Mucosa of stomach (tissue), 1 donor: ENCODE results near the gene POU6F2.

Experiments used
- H3K27me3 ChIP-seq: one replicate; pipeline ENCODE4 v1.7.0; 2013; ENCODE audit warnings: mild to moderate bottlenecking, low read length; ENCODE audit not compliant: control insufficient read depth, insufficient read depth
- H3K36me3 ChIP-seq: one replicate; pipeline ENCODE4 v1.7.0; 2013; ENCODE audit warnings: low read length; ENCODE audit not compliant: control insufficient read depth, insufficient read depth
- H3K4me1 ChIP-seq: one replicate; pipeline ENCODE4 v1.7.0; 2013; ENCODE audit warnings: mild to moderate bottlenecking, low read length; ENCODE audit not compliant: control insufficient read depth, insufficient read depth
- H3K4me3 ChIP-seq: one replicate; pipeline ENCODE4 v1.7.0; 2013; ENCODE audit warnings: low read length
- H3K9ac ChIP-seq: one replicate; pipeline ENCODE4 v1.7.0; 2013; ENCODE audit warnings: mild to moderate bottlenecking, low read length, moderate library complexity
- H3K9me3 ChIP-seq: one replicate; pipeline ENCODE4 v1.7.0; 2013; ENCODE audit warnings: mild to moderate bottlenecking, low read length, moderate library complexity; ENCODE audit not compliant: control insufficient read depth
- donor health status: Pancreatic carcinoma.

Gene POU6F2

DNA sequence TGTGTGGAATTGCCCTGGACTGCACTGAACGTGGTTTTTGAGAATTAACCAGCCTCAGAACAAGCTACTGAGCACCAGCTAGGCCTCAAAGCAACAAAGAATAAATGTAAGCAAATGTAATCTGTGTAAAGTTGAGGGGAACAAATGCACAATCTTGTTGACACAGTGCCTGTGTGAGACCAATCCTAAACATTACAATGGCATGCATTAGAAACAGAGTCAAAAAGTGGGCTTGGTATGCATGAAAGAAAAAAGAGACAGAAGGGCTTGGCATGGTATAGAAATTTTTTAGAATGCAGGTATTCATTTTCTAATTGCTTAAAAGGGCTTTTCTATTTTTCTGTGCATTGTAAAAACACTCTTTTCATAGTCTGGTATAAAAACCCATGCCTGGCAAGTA, 224.3 kb downstream of the POU6F2 start:
- H3K9me3 ChIP-seq: no peaks in the 10 kb centered on the region
- no peak overlapping the region for H3K9ac ChIP-seq
- H3K27me3 ChIP-seq: no peaks in the 10 kb centered on the region
- H3K4me1 ChIP-seq: no peaks in the 10 kb centered on the region
- no peak overlapping the region for H3K4me3 ChIP-seq
- H3K36me3 ChIP-seq: no peaks in the 10 kb centered on the region

GRCh38 chr7:39210362-39210761, 232.7 kb downstream of the POU6F2 start:
- H3K4me1 ChIP-seq: no peaks in the 10 kb centered on the region

DNA sequence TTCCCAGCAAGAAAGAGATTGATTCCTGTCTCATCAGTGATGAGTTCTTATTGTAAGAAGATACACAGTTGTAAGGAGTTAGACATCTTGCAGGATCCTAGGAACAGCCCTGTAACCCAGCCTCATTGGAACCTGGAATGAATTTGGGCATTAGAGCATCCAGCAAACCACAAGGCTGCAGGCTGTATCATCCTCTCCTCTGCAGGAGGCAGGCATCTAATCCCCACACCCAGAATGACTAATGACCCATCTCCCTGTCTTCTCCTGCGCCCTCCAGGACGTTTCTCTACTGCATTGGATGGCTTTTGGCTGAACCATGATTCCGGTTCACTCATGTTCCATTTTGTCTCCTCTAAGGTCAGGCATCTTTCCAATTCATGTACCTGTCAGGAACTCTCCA, 233.9 kb downstream of the POU6F2 start:
- no peak overlapping the region for H3K4me3 ChIP-seq
- H3K36me3 ChIP-seq: no peaks in the 10 kb centered on the region
- H3K9me3 ChIP-seq: no peaks in the 10 kb centered on the region
- no peaks in the 10 kb centered on the region for H3K27me3 ChIP-seq
- H3K9ac ChIP-seq: no peak overlapping the region
- no peaks in the 10 kb centered on the region for H3K4me1 ChIP-seq

More at GRCh38 chr7:39210362-39210761, 232.7 kb downstream of the POU6F2 start:
- Histone ChIP-seq H3K27me3 (no peaks in the 10 kb centered on the region), H3K9me3 (no peaks in the 10 kb centered on the region), H3K36me3 (no peaks in the 10 kb centered on the region), H3K4me3 (no peak overlapping the region), H3K9ac (no peak overlapping the region)

- H3K4me3 ChIP-seq: no peak overlapping the region
- H3K4me1 ChIP-seq: no peaks in the 10 kb centered on the region
- H3K36me3 ChIP-seq: no peaks in the 10 kb centered on the region
- no peaks in the 10 kb centered on the region for H3K9me3 ChIP-seq
- H3K9ac ChIP-seq: no peak overlapping the region
- no peaks in the 10 kb centered on the region for H3K27me3 ChIP-seq
Observed at GRCh38 chr7:39212876-39213275, 235.2 kb downstream of the POU6F2 start.

DNA sequence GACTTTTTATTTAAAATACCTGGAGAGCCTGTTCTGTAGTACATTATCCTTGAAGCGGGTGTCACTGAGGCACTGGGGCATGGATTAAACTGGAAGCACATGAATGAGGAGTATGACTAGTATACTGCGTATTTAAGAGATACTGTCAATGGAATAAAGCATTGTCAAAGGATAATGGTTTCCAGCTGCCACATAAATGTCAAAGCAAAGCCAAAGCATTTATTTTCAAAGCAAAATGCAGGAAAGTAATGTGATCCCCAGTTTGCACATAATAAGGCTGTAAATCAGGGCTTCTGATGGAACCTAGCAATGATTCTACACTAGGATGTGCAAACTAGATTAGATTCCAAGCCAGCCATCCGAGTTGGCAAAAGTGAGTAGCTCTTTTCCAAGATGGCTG, 240.1 kb downstream of the POU6F2 start:
- Histone ChIP-seq H3K27me3 (no peaks in the 10 kb centered on the region), H3K36me3 (no peaks in the 10 kb centered on the region), H3K9ac (no peak overlapping the region), H3K4me3 (no peak overlapping the region), H3K9me3 (no peaks in the 10 kb centered on the region), H3K4me1 (no peaks in the 10 kb centered on the region)

- no peaks in the 10 kb centered on the region for H3K4me1 ChIP-seq
- H3K9me3 ChIP-seq: no peaks in the 10 kb centered on the region
- H3K4me3 ChIP-seq: no peak overlapping the region
- no peaks in the 10 kb centered on the region for H3K27me3 ChIP-seq
- no peak overlapping the region for H3K9ac ChIP-seq
- no peaks in the 10 kb centered on the region for H3K36me3 ChIP-seq
Observed at GRCh38 chr7:39219869-39220268, 242.2 kb downstream of the POU6F2 start.

DNA sequence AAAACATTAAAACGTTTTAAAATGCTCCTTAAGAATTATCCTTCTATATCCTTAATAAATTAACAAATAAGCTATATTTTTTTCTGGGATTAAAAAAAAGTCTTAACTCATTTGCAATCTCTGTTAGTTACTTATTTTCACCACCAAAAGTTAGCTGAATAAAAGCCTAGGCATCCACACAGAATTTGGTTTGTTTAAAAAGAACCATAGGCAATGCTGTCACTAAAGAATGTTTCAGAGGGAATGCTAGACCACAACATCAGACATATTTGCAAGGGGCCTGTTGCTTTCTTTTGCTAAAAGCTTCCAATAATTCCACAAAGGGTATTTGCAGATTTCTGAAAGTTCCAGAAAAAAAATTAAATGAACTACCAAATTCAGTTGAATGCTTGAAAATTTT, 244.2 kb downstream of the POU6F2 start:
- Histone ChIP-seq H3K4me1 (no peaks in the 10 kb centered on the region), H3K9ac (no peak overlapping the region), H3K4me3 (no peak overlapping the region), H3K36me3 (no peaks in the 10 kb centered on the region), H3K27me3 (no peaks in the 10 kb centered on the region), H3K9me3 (no peaks in the 10 kb centered on the region)

DNA sequence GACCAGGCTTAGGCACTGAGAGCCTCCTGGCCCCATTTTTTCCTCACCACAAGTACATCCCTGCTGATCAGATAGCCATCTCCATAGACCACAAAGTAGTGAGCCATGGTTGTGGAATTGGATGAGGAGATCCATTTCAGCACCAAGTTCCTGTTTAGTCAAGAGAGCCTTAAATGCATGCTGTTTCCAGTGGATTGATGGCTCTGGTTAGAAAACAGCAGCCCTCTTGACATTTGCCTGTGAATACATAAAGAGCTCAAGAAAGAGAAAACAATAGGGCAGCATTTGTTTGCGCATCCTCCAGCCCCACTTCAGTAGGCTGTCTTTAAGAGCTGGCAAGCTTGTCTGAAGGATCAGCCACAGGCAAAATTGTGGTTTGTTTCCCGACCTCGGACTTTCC, 251.2 kb downstream of the POU6F2 start:
- no peak overlapping the region for H3K4me3 ChIP-seq
- no peaks in the 10 kb centered on the region for H3K27me3 ChIP-seq
- no peaks in the 10 kb centered on the region for H3K36me3 ChIP-seq
- no peaks in the 10 kb centered on the region for H3K9me3 ChIP-seq
- H3K4me1 ChIP-seq: no peaks in the 10 kb centered on the region
- no peak overlapping the region for H3K9ac ChIP-seq

DNA sequence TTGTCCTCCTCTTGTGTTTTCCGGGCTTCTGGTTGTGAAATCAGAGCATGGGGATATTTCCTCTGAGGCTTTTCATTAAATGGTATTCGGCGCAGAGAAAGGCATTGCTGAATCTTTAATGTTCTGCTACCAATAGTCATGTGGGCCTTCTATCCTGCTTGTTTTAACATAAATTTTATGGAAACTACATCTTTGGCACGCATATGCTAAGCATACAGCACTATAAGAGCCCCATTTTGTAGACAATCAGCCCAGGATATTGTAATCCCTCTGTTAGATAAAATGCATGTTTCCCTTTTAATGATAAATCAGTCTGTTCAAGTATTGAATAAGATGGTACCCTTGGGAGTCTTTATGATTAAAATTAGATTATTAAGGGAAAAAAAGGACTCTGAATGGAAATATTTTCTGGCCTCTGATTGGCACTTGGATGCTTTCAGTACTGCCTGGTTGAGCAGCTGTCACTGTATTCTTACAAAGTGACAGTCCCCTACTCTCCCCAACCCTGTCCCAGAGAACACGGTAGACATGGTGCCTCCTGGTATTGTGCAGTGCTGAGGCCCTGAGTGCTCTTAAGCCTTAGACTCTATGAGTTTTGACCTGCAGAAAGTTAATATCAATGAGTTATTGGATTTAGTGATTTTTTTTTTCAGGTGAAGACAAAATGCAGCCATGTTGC, 256.3 kb downstream of the POU6F2 start:
- Histone ChIP-seq H3K4me1 (no peaks in the 10 kb centered on the region), H3K36me3 (no peaks in the 10 kb centered on the region), H3K27me3 (no peaks in the 10 kb centered on the region), H3K4me3 (no peak overlapping the region), H3K9ac (no peak overlapping the region), H3K9me3 (no peaks in the 10 kb centered on the region)

DNA sequence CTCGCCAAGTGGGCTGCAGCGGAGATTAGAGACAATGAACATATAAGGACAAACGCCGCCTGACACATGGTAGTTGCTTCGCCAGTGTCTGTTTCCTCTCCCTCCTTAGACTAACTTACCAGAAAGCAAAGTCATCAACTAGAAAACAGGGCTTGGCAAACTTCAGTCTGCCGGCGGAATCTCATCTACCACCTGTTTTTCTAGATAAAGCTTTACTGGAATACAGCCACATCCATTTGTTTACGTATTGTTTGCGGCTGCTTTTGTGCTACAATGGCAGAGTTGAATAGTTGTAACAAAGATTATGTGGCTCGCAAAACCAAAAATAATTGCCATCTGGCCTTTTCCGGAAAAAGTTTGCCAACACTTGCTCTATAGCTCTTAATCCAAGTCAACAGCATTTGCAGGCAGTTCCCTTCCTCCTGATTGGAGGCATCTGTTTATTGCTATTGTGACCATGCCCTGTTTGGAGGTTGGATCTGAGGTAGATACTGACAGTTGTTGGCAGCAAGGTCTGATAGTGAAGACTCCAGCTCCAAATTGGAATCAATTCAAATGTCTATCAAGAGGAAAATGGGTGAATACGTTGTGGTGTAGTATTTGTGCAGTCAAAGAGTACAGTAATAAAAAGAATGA, 260.6 kb downstream of the POU6F2 start:
- no peak overlapping the region for H3K9ac ChIP-seq
- H3K9me3 ChIP-seq: no peaks in the 10 kb centered on the region
- H3K4me1 ChIP-seq: no peaks in the 10 kb centered on the region
- H3K27me3 ChIP-seq: no peaks in the 10 kb centered on the region
- H3K4me3 ChIP-seq: no peak overlapping the region
- no peaks in the 10 kb centered on the region for H3K36me3 ChIP-seq

DNA sequence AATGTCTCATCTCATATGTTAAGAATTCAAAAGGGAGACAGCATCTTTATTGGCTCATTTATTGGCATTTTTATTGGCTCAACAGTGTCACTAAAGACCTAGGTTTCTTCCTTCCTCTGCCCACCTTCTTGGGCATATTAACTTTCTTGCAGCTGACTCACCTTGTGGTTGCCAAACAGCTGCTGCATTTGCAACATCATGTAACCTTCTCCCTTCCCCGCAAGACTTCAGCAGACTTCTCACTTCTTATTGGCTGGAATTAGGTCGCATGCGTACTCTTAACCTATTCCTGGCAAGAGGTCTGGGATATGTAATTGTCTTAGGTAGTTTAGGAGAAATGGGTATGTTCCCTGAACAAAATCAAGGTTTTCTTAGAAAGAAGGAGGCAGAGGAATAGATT, 263.2 kb downstream of the POU6F2 start:
- no peak overlapping the region for H3K4me3 ChIP-seq
- no peak overlapping the region for H3K9ac ChIP-seq

DNA sequence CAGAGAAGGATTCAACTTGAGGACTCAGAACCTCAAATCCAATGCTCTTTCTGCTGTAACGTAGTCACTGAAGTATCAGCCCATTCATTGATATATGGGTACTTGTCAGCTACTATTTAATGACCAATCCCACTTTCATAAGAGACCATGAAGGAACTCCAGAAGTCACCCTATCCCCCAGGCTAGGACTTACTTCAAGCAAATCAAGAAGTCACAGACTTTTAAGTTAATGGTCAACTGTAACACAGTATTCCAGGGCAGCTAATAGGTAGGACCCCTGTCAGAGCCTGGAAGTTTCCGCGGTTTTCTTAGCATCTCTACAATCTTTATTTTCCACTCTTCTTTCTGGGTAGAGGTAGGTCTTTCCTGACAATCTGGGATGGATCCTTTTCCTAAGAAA, 269.9 kb downstream of the POU6F2 start:
- no peak overlapping the region for H3K4me3 ChIP-seq
- H3K36me3 ChIP-seq: no peaks in the 10 kb centered on the region
- H3K9me3 ChIP-seq: no peaks in the 10 kb centered on the region
- no peaks in the 10 kb centered on the region for H3K4me1 ChIP-seq
- H3K9ac ChIP-seq: no peak overlapping the region
- no peaks in the 10 kb centered on the region for H3K27me3 ChIP-seq

More for the DNA sequence above, 263.2 kb downstream of the POU6F2 start:
- Histone ChIP-seq H3K9me3 (no peaks in the 10 kb centered on the region), H3K36me3 (no peaks in the 10 kb centered on the region), H3K27me3 (no peaks in the 10 kb centered on the region), H3K4me1 (no peaks in the 10 kb centered on the region)
